ENCODE results near the gene ARNT2.

DNA sequence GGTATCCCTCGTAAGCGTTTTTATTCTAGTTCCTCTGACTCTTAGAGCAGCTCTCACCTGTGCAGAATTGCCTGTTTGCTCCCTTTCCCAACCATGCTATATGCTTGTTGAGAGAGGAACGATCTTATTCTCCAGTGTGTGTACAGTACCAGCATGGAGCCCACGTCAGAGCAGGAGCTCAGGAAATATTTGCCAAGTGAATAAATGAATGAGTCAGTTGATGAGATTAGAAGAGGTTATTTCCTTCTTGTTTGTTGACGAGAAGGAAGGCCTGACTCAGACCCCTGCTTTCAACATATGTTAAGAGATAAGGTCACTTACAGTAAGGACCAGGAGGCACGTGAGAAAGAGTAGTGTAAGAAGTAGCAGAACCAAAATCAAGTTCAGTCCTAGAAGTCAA, 184.6 kb downstream of the ARNT2 start:
- TF ChIP-seq, protein P1, sequence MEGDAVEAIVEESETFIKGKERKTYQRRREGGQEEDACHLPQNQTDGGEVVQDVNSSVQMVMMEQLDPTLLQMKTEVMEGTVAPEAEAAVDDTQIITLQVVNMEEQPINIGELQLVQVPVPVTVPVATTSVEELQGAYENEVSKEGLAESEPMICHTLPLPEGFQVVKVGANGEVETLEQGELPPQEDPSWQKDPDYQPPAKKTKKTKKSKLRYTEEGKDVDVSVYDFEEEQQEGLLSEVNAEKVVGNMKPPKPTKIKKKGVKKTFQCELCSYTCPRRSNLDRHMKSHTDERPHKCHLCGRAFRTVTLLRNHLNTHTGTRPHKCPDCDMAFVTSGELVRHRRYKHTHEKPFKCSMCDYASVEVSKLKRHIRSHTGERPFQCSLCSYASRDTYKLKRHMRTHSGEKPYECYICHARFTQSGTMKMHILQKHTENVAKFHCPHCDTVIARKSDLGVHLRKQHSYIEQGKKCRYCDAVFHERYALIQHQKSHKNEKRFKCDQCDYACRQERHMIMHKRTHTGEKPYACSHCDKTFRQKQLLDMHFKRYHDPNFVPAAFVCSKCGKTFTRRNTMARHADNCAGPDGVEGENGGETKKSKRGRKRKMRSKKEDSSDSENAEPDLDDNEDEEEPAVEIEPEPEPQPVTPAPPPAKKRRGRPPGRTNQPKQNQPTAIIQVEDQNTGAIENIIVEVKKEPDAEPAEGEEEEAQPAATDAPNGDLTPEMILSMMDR (conservative IDR thresholded peaks at IDR 0.05; ENCODE audit: low read depth in 2 of 2) = no peak
- TF ChIP-seq EZH2phosphoT487 (IDR thresholded peaks at IDR 0.05; ENCODE audit: unreplicated experiment) = no peak
- TF ChIP-seq POLR2AphosphoS5 (IDR thresholded peaks at IDR 0.05; ENCODE audit: low read depth) = no peak
